Pancreas (tissue), 10 donors: ENCODE data around the gene GPR61. TPM values are rescaled to one million over a fixed set of nuclear protein-coding genes. Genes with fewer than 3 reads are reported as not detected.

Experiments
- ATAC-seq, 4 donors: fragments of 200-7000 bp; cut with Tn5 transposase; one replicate each; pipeline versions ENCODE4 v1.8.0 to v1.9.1; 2020; ENCODE audit warnings: mild to moderate bottlenecking in 4 of 4, moderate library complexity in 4 of 4
- DNase-seq, 6 donors: peaks; one replicate each; pipeline ENCODE4 v3.0.0-alpha.2; 2020
- FAIRE-seq: peaks from 2 replicates; lab custom pipeline; 2012; peaks lifted over from hg19 to GRCh38; lab: Jason Lieb, UNC
- H3K27ac ChIP-seq, 4 donors: fragments of 200-600 bp; sonication (generic); 1 replicate in 3 of 4; 2 replicates in 1 of 4; pipeline versions ENCODE4 v1.5.0 to v1.8.0; 2020
- H3K27me3 ChIP-seq, 4 donors: fragments of 200-600 bp; one replicate each; pipeline ENCODE4 v1.8.0; 2021
- H3K36me3 ChIP-seq, 3 donors: fragments of 200-600 bp; sonication (generic) in 1 of 3; one replicate each; pipeline versions ENCODE4 v1.5.0 to v1.8.0; 2020 to 2021
- H3K4me1 ChIP-seq, 3 donors: fragments of 200-600 bp; one replicate each; pipeline ENCODE4 v1.8.0; 2021
- H3K4me3 ChIP-seq, 4 donors: fragments of 200-600 bp; sonication (generic) in 2 of 4; one replicate each; pipeline versions ENCODE4 v1.5.0 to v1.8.0; 2020 to 2021
- H3K9me3 ChIP-seq, 4 donors: fragments of 200-600 bp; one replicate each; pipeline ENCODE4 v1.8.0; 2021
- WGBS, 2 donors: extraction: QIAGEN DNeasy Blood & Tissue Kit; methylation state at CpG; one replicate each; pipeline ENCODE4 v1.1.7; 2013; 5-methylcytosine and 5-hydroxymethylcytosine counted together
- intact Hi-C, 3 donors: fragments of 100-400 bp; cut with DNase I; formaldehyde crosslinking; loops; one replicate each; pipeline versions ENCODE4 v1.11.1 to v1.14.2; 2022
- polyA plus RNA-seq, 2 donors: library from polyadenylated mRNA; stranded (reverse); fragments of 200-250 nt; gene quantifications; one replicate each; pipeline ENCODE4 v1.2.3, GENCODE V29; 2013
- total RNA-seq, 6 donors: library from RNA; stranded (reverse); fragmentation: NEBNext Ultra II Directional in 4 of 6; extraction: Animal tissue kit (Norgen Biotek cat#: 25700) in 4 of 6; gene quantifications; one replicate each; pipeline versions ENCODE4 v1.2.1 to v1.2.4, GENCODE V29; 2021 to 2023
- TF ChIP-seq, protein P1 (sequence below), 4 donors: fragments of 200-600 bp; sonication (generic) in 3 of 4; IDR thresholded peaks; one replicate each; pipeline versions ENCODE4 v1.5.0 to v1.8.0; 2021; ENCODE audit warnings: antibody characterized with exemption in 4 of 4
- donor health status: healthy with polysubstance abuse.
- donor health status: DM: no; HTN: no; CAD: no; lungs with moderate emphysema.
- donor health status: DM: no; HTN: no; CAD: no.
- donor health status: control.
- donor health status: control.
- donor health status: Bipolar disorder and iron deficiency.
- donor health status: DM: yes; HTN: yes; CAD: no.
- donor health status: DM: no; HTN: no; CAD: no.
- donor health status: DM: no; HTN: no; CAD: no.
- donor health status: DM: yes; HTN: yes; CAD: no.

GPR61 gene
- total and polyA plus RNA-seq, 8 donors, result 0.09 to 0.19 TPM; not detected in 6

- intact Hi-C loops, result no loop called here
- H3K9me3 ChIP-seq, result no peaks in the 10 kb centered on the region
- TF ChIP-seq, protein P1, sequence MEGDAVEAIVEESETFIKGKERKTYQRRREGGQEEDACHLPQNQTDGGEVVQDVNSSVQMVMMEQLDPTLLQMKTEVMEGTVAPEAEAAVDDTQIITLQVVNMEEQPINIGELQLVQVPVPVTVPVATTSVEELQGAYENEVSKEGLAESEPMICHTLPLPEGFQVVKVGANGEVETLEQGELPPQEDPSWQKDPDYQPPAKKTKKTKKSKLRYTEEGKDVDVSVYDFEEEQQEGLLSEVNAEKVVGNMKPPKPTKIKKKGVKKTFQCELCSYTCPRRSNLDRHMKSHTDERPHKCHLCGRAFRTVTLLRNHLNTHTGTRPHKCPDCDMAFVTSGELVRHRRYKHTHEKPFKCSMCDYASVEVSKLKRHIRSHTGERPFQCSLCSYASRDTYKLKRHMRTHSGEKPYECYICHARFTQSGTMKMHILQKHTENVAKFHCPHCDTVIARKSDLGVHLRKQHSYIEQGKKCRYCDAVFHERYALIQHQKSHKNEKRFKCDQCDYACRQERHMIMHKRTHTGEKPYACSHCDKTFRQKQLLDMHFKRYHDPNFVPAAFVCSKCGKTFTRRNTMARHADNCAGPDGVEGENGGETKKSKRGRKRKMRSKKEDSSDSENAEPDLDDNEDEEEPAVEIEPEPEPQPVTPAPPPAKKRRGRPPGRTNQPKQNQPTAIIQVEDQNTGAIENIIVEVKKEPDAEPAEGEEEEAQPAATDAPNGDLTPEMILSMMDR (IDR thresholded peaks at IDR 0.05), result no peak
These were observed 53.2 kb downstream of the GPR61 start for GRCh38 chr1:109592916-109593315.

GRCh38 chr1:109595531-109595930, 55.9 kb downstream of the GPR61 start:
- ATAC-seq, result no peak
- H3K4me3 ChIP-seq, result no peak overlapping the region
- H3K36me3 ChIP-seq, result peaks cover 0 to 6% (median 0%) of the 10 kb centered on the region in 3 donors
- TF ChIP-seq, protein P1 (IDR thresholded peaks at IDR 0.05), result no peak
- no peak for DNase-seq
- H3K9me3 ChIP-seq, result no peaks in the 10 kb centered on the region
- H3K27me3 ChIP-seq, result no peaks in the 10 kb centered on the region
- FAIRE-seq, result no peak
- WGBS, 2 donors, result 85 to 88% methylated on average over 2 of the region's 2 CpGs
- H3K27ac ChIP-seq, result no peak overlapping the region
- no peaks in the 10 kb centered on the region for H3K4me1 ChIP-seq
- intact Hi-C loops, result no loop called here

More at GRCh38 chr1:109592916-109593315, 53.2 kb downstream of the GPR61 start:
- no peaks in the 10 kb centered on the region for H3K27me3 ChIP-seq
- FAIRE-seq, result no peak
- H3K36me3 ChIP-seq, result peaks cover 0 to 6% (median 0%) of the 10 kb centered on the region in 3 donors
- H3K27ac ChIP-seq, result no peak overlapping the region
- no peak overlapping the region for H3K4me3 ChIP-seq
- ATAC-seq, result no peak
- DNase-seq, result no peak
- H3K4me1 ChIP-seq, result peaks cover 0 to 3% (median 0%) of the 10 kb centered on the region in 3 donors

Other genes starting within 250 kb of the GPR61 start
- under 1 TPM in 2 of 6 donors, not detected in 4; 0.26 to 0.28 TPM for gene MYBPHL, start 232.9 kb upstream of the GPR61 start, total RNA-seq
- 1 to 10 TPM in 1 of 2 donors, under 1 TPM in 1; 0.27 to 1.1 TPM for gene MYBPHL, start 232.9 kb upstream of the GPR61 start, polyA plus RNA-seq
- 10 to 100 TPM; 22.9 to 60.7 (median 30.7) TPM for gene SORT1, start 142.0 kb upstream of the GPR61 start, total RNA-seq
- 10 to 100 TPM; 10.4 to 14.9 TPM for gene SORT1, start 142.0 kb upstream of the GPR61 start, polyA plus RNA-seq
- 10 to 100 TPM; 21.4 to 36.2 (median 27.7) TPM for gene PSMA5, start 113.4 kb upstream of the GPR61 start, total RNA-seq
- gene PSMA5, start 113.4 kb upstream of the GPR61 start, polyA plus RNA-seq, result 10 to 100 TPM; 16.1 to 24.8 TPM
- 1 to 10 TPM; 1.5 to 3.7 (median 2.5) TPM for gene SYPL2, start 73.3 kb upstream of the GPR61 start, total RNA-seq
- 1 to 10 TPM; 1.5 to 2.8 TPM for gene SYPL2, start 73.3 kb upstream of the GPR61 start, polyA plus RNA-seq
- gene ATXN7L2, start 56.0 kb upstream of the GPR61 start, total RNA-seq, result 1 to 10 TPM; 1.1 to 3.5 (median 1.7) TPM
- 10 to 100 TPM; 15.2 to 15.7 TPM for gene ATXN7L2, start 56.0 kb upstream of the GPR61 start, polyA plus RNA-seq
- gene CYB561D1, start 45.8 kb upstream of the GPR61 start, total RNA-seq, result 10 to 100 TPM in 3 of 6 donors, 1 to 10 TPM in 3; 8.1 to 11.6 (median 9.7) TPM
- 1 to 10 TPM; 5.1 to 7.1 TPM for gene CYB561D1, start 45.8 kb upstream of the GPR61 start, polyA plus RNA-seq
- 1 to 10 TPM; 4.4 to 5.8 (median 5.3) TPM for gene AMIGO1, start 30.1 kb upstream of the GPR61 start, total RNA-seq
- gene AMIGO1, start 30.1 kb upstream of the GPR61 start, polyA plus RNA-seq, result 1 to 10 TPM; 1.6 to 4.9 TPM
- gene GNAI3, start 8.7 kb downstream of the GPR61 start, total RNA-seq, result 1 to 10 TPM; 2.5 to 3.9 (median 3.1) TPM
- gene GNAI3, start 8.7 kb downstream of the GPR61 start, polyA plus RNA-seq, result 1 to 10 TPM; 1.1 to 1.9 TPM
- gene GNAT2, start 79.7 kb downstream of the GPR61 start, total RNA-seq, result under 1 TPM in 1 of 6 donors, not detected in 5; 0.60 TPM
- under 1 TPM in 1 of 2 donors, not detected in 1; 0.82 TPM for gene GNAT2, start 79.7 kb downstream of the GPR61 start, polyA plus RNA-seq
- gene AMPD2, start 80.0 kb downstream of the GPR61 start, total RNA-seq, result 10 to 100 TPM; 17.6 to 48.5 (median 26.1) TPM
- gene AMPD2, start 80.0 kb downstream of the GPR61 start, polyA plus RNA-seq, result 10 to 100 TPM; 40.3 to 57.3 TPM
- 10 to 100 TPM; 13.4 to 36.6 (median 16.5) TPM for gene GSTM4, start 116.2 kb downstream of the GPR61 start, total RNA-seq
- 10 to 100 TPM; 24.4 to 32.8 TPM for gene GSTM4, start 116.2 kb downstream of the GPR61 start, polyA plus RNA-seq
- 10 to 100 TPM; 10.4 to 47.5 (median 27.6) TPM for gene GSTM2, start 128.2 kb downstream of the GPR61 start, total RNA-seq
- 100 to 1,000 TPM; 139 to 193 TPM for gene GSTM2, start 128.2 kb downstream of the GPR61 start, polyA plus RNA-seq
- 10 to 100 TPM in 3 of 6 donors, not detected in 3; 23.3 to 32.1 (median 26.9) TPM for gene GSTM1, start 147.9 kb downstream of the GPR61 start, total RNA-seq
- 10 to 100 TPM; 21.7 to 41.8 TPM for gene GSTM1, start 147.9 kb downstream of the GPR61 start, polyA plus RNA-seq
- gene GSTM5, start 172.4 kb downstream of the GPR61 start, total RNA-seq, result 1 to 10 TPM in 3 of 6 donors, under 1 TPM in 3; 0.42 to 4.5 (median 1.1) TPM
- 1 to 10 TPM; 3.0 to 3.8 TPM for gene GSTM5, start 172.4 kb downstream of the GPR61 start, polyA plus RNA-seq
- 10 to 100 TPM; 13.9 to 29.0 (median 19.1) TPM for gene GSTM3, start 201.2 kb downstream of the GPR61 start, total RNA-seq
- gene GSTM3, start 201.2 kb downstream of the GPR61 start, polyA plus RNA-seq, result 10 to 100 TPM; 37.2 to 58.1 TPM
- gene EPS8L3, start 224.1 kb downstream of the GPR61 start, total RNA-seq, result 1 to 10 TPM in 5 of 6 donors, under 1 TPM in 1; 0.39 to 3.2 (median 1.4) TPM
- gene EPS8L3, start 224.1 kb downstream of the GPR61 start, polyA plus RNA-seq, result 1 to 10 TPM in 1 of 2 donors, under 1 TPM in 1; 0.46 to 4.3 TPM